Measurements from ENCODE around the gene DPYSL5.
A peak's percentile ranks its signal among the peaks of the same experiment; 100 is the strongest.

DPYSL5 gene

GRCh38 chr2:26957534-26957933 lies 109.6 kb downstream of the DPYSL5 start:
- ATAC-seq (replicated peaks; ENCODE audit: extremely low read depth, poor library complexity, severe bottlenecking) = no peak
- no peaks in the 10 kb centered on the region for H3K36me3 Mint-ChIP-seq (ENCODE audit: insufficient read depth)
- H3K4me1 Mint-ChIP-seq = no peaks in the 10 kb centered on the region
- H3K27ac Mint-ChIP-seq (ENCODE audit: low read depth) = no peak overlapping the region
- no peak for DNase-seq (ENCODE audit: low spot score in 2 of 2)
- no peaks in the 10 kb centered on the region for H3K9me3 Mint-ChIP-seq
- no peak overlapping the region for H3K4me3 Mint-ChIP-seq
- peaks cover 78% of the 10 kb centered on the region for H3K27me3 Mint-ChIP-seq

- Mint-ChIP-seq H3K4me1 (no peaks in the 10 kb centered on the region), H3K9me3 (no peaks in the 10 kb centered on the region), H3K27me3 (peaks cover 78% of the 10 kb centered on the region), H3K27ac (ENCODE audit: low read depth) (no peak overlapping the region), H3K36me3 (ENCODE audit: insufficient read depth) (no peaks in the 10 kb centered on the region), H3K4me3 (no peak overlapping the region)
- DNase-seq (ENCODE audit: low spot score in 2 of 2) (no peak), ATAC-seq (replicated peaks; ENCODE audit: extremely low read depth, poor library complexity, severe bottlenecking) (no peak)
These were observed 111.4 kb downstream of the DPYSL5 start for GRCh38 chr2:26959331-26959730.

DNA sequence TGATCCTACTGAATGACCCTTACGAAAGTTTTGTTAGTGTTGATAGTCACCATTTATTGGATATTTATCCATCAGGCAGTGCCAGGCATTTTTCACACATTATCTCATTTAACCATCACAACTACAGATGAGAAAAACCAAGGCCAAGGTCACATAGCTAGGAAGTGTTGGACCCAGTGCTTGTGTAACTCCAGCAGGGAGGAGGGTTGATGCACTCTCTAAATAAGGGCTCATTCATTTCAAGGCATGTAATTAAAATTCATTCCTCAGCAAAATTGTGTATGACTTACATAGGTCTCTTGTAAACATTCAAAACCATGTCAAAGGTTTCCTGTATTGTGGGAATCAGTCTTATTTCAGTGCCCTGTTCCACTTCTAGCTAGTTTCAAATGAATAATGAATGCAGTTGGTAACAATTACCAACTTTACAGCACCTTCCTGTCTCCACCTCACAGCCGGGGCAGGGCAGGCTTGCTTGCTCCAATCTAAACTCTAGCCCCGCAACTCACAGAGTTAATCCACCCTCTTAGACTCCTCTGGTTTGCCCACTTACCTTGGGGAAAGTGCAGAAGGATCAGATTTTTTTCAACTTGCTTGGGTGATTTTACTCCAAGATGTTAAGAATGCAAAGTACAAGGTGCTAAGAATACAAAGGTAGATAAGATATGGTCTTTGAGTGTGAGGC lies 116.7 kb downstream of the DPYSL5 start:
- no peak overlapping the region for H3K27ac Mint-ChIP-seq (ENCODE audit: low read depth)

GRCh38 chr2:26968001-26968400 lies 120.1 kb downstream of the DPYSL5 start:
- Mint-ChIP-seq H3K4me3 (no peak overlapping the region), H3K36me3 (ENCODE audit: insufficient read depth) (peaks cover 6% of the 10 kb centered on the region), H3K4me1 (peaks cover 23% of the 10 kb centered on the region), H3K27ac (ENCODE audit: low read depth) (no peak overlapping the region), H3K27me3 (peaks cover 39% of the 10 kb centered on the region), H3K9me3 (no peaks in the 10 kb centered on the region)
- no peak for DNase-seq (ENCODE audit: low spot score in 2 of 2)
- ATAC-seq (replicated peaks; ENCODE audit: extremely low read depth, poor library complexity, severe bottlenecking) = no peak

More for the DNA sequence above, 116.7 kb downstream of the DPYSL5 start:
- ATAC-seq (replicated peaks; ENCODE audit: extremely low read depth, poor library complexity, severe bottlenecking) = no peak
- peaks cover 56% of the 10 kb centered on the region for H3K27me3 Mint-ChIP-seq
- H3K9me3 Mint-ChIP-seq = no peaks in the 10 kb centered on the region
- no peak overlapping the region for H3K4me3 Mint-ChIP-seq
- H3K4me1 Mint-ChIP-seq = peaks cover 6% of the 10 kb centered on the region
- DNase-seq (ENCODE audit: low spot score in 2 of 2) = no peak
- H3K36me3 Mint-ChIP-seq (ENCODE audit: insufficient read depth) = peaks cover 4% of the 10 kb centered on the region

DNA sequence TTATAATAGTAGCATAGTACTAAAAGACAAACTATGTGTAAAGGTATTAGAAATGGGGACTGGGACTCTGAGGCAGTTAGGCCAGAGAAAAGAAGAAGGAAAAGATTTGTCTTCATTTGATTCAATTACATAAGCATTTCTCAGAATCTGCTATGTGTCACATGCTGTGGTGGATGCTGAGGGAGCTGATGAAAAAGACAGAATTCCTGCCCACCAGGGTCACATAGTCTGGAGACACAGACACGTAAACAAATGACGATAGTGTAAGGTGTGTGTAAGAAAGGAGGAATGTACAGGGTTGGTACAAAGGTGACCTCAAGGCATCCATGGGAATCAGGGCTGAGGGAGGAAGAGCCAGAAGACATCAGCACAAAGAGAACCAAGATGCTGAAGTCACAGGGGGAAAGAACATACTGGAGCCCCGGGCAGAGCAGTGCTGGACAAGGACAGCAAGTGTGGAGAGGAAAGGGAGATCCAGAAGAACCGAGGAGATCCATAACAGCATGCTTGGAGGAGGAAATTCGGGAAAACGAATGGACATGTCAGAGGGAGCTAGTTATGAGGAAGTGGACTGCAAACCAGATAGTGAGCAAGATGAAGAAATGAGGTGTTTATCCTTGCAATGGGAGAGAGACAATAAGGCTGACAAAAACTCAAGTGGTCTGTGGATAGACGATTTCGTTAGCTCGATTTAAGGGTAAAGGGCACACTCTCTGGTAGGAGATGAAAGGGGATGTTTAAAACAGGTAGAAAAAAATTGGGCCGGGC lies 121.3 kb downstream of the DPYSL5 start:
- H3K27ac Mint-ChIP-seq (ENCODE audit: low read depth) = peak overlapping the region; percentile 23
- peaks cover 6% of the 10 kb centered on the region for H3K36me3 Mint-ChIP-seq (ENCODE audit: insufficient read depth)
- peaks cover 33% of the 10 kb centered on the region for H3K27me3 Mint-ChIP-seq
- DNase-seq (ENCODE audit: low spot score in 2 of 2) (no peak), ATAC-seq (replicated peaks; ENCODE audit: extremely low read depth, poor library complexity, severe bottlenecking) (no peak)
- no peaks in the 10 kb centered on the region for H3K9me3 Mint-ChIP-seq
- H3K4me1 Mint-ChIP-seq = peaks cover 23% of the 10 kb centered on the region
- peak overlapping the region; percentile 66 for H3K4me3 Mint-ChIP-seq

DNA sequence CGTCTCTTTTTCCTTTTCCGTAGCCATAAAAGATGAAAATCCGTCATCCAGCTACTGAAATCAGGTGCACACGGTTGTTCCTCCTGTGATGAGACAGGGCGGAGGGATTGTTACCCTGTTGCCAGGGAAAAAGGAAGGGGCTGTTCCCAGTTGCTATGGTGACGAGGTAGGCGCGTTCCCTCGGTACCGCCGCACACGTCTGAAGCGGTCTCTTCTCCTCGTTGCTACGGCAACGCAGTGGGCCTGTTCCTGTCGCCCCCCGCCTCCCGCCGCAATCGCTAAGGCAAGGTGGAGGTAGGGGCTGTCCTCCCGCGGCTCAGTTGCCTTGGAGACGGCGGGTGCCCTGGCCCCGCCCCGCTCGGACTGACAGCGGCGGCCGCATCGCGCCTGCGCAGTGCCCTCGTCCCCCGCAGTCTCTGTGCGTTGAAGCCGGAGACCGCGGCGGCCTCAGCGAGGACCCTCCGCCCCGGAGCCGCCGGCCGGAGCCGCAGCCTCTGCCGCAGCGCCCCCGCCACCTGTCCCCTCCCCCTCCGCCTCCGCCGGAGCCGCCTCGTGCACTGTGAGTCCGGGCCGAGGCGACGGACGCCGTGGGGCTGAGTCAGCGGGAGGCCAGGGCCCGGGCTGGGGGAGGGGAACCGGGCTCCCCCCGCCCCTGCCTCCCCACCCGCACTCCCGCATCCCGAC lies 122.5 kb downstream of the DPYSL5 start, which contains the start of gene MAPRE3:
TSS of gene MAPRE3 (plus strand) at position 394 of the 684 bp plus-strand sequence. CDS start 51,582 bp downstream, outside the sequence.
- peaks cover 23% of the 10 kb centered on the region for H3K4me1 Mint-ChIP-seq
- DNase-seq (ENCODE audit: low spot score in 2 of 2) = peak; percentile 70 to 75
- H3K27ac Mint-ChIP-seq (ENCODE audit: low read depth) = peak within 1 kb of the TSS; percentile 27
- no peaks in the 10 kb centered on the region for H3K9me3 Mint-ChIP-seq
- peaks cover 6% of the 10 kb centered on the region for H3K36me3 Mint-ChIP-seq (ENCODE audit: insufficient read depth)
- H3K27me3 Mint-ChIP-seq = peaks cover 22% of the 10 kb centered on the region
- H3K4me3 Mint-ChIP-seq = peak within 1 kb of the TSS; percentile 66
- peak; percentile 86 for ATAC-seq (replicated peaks; ENCODE audit: extremely low read depth, poor library complexity, severe bottlenecking)

DNA sequence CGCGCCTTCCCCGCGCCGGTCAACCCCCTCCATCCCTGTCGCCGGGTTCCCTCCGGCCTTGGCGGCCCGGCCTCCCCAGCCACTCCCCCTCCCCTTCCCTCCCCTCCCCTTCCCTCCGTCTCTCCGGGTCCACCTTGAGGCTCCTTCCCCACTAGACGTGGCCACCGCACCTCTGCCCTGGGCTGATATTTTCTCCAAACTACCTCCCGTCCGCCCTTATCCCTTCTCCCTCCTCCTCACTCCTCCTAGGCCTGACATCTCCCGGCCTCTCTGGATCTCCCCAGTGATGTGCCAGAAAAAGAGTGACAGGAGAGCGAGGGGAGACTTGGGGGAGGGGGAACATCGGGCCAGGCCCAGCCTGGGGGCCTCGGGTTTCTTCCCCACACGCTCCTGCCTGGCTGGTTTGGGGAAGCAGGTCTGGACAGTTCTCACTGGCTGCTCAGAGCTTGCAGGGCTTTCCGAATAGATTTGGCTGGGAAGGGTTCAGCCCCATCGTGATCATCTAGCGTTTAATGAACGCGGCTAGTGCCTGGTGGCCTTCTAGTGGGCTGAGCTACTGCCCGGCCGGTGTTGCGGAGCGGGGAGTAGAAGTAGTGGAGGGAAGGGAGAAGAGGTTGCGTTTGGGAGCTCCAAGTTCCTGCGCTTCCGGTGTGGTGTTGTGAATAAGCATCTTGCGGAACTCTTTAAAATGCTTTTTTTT lies 123.1 kb downstream of the DPYSL5 start:
- peaks cover 6% of the 10 kb centered on the region for H3K36me3 Mint-ChIP-seq (ENCODE audit: insufficient read depth)
- H3K4me3 Mint-ChIP-seq = peak overlapping the region; percentile 66
- H3K27ac Mint-ChIP-seq (ENCODE audit: low read depth) = peak overlapping the region; percentile 27
- H3K27me3 Mint-ChIP-seq = peaks cover 20% of the 10 kb centered on the region
- H3K4me1 Mint-ChIP-seq = peaks cover 23% of the 10 kb centered on the region
- ATAC-seq (replicated peaks; ENCODE audit: extremely low read depth, poor library complexity, severe bottlenecking) (peak; percentile 12), DNase-seq (ENCODE audit: low spot score in 2 of 2) (no peak)
- H3K9me3 Mint-ChIP-seq = no peaks in the 10 kb centered on the region

- no peak for DNase-seq (ENCODE audit: low spot score in 2 of 2)
- Mint-ChIP-seq H3K9me3 (no peaks in the 10 kb centered on the region), H3K4me1 (peaks cover 23% of the 10 kb centered on the region), H3K27me3 (peaks cover 20% of the 10 kb centered on the region), H3K36me3 (ENCODE audit: insufficient read depth) (peaks cover 6% of the 10 kb centered on the region), H3K27ac (ENCODE audit: low read depth) (no peak overlapping the region), H3K4me3 (peak overlapping the region; percentile 66)
- no peak for ATAC-seq (replicated peaks; ENCODE audit: extremely low read depth, poor library complexity, severe bottlenecking)
These were observed 124.2 kb downstream of the DPYSL5 start for GRCh38 chr2:26971911-26972786.

DNA sequence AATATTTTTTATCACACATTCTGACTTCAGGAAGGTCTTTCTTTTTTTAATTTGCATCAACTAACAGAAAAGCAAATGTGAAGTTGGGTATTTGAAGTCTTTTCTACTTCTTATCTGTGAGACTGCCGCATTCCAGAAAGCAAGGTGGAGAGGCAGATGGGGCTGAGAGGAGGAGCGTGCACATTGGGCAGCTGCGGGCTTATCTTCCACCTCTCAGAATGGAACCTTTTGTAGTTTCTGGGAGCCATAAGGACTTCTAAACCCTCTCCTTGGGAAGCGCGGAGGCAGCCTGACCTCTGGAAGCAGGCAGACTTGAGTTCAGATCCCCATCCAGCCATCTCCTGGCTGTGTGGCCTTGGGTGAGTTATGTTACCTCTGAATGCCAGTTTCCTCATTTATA lies 126.4 kb downstream of the DPYSL5 start:
- DNase-seq (ENCODE audit: low spot score in 2 of 2) = no peak
- peaks cover 8% of the 10 kb centered on the region for H3K27me3 Mint-ChIP-seq
- H3K36me3 Mint-ChIP-seq (ENCODE audit: insufficient read depth) = peaks cover 4% of the 10 kb centered on the region
- H3K4me1 Mint-ChIP-seq = peaks cover 19% of the 10 kb centered on the region
- no peak for ATAC-seq (replicated peaks; ENCODE audit: extremely low read depth, poor library complexity, severe bottlenecking)
- H3K27ac Mint-ChIP-seq (ENCODE audit: low read depth) = no peak overlapping the region
- H3K4me3 Mint-ChIP-seq = no peak overlapping the region
- no peaks in the 10 kb centered on the region for H3K9me3 Mint-ChIP-seq

GRCh38 chr2:26975102-26975501 lies 127.2 kb downstream of the DPYSL5 start:
- Mint-ChIP-seq H3K27ac (ENCODE audit: low read depth) (no peak overlapping the region), H3K4me3 (no peak overlapping the region), H3K27me3 (peaks cover 11% of the 10 kb centered on the region), H3K36me3 (ENCODE audit: insufficient read depth) (peaks cover 1% of the 10 kb centered on the region), H3K4me1 (peaks cover 12% of the 10 kb centered on the region), H3K9me3 (no peaks in the 10 kb centered on the region)
- ATAC-seq (replicated peaks; ENCODE audit: extremely low read depth, poor library complexity, severe bottlenecking) = no peak
- no peak for DNase-seq (ENCODE audit: low spot score in 2 of 2)

DNA sequence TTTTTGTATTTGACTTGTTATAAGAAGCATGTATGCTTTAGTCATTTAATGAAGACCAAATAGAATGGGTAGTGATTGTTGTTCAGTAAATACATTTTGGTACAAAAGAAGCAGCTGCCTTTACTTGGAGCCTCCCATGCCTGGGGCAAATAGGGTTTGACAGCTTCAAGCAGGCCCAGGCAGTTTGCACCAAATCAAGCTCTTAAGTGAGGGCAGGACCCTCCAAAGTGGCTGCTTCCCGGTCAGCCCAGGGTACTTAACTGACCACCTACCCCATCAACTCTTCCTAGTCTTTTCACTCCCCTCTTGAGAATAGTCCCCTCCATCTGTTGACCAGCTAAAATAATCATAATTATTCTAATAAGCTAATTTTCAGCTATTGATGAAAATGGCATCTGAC lies 127.7 kb downstream of the DPYSL5 start:
- Mint-ChIP-seq H3K4me1 (peaks cover 11% of the 10 kb centered on the region), H3K4me3 (no peak overlapping the region), H3K9me3 (no peaks in the 10 kb centered on the region), H3K36me3 (ENCODE audit: insufficient read depth) (peaks cover 1% of the 10 kb centered on the region), H3K27me3 (peaks cover 11% of the 10 kb centered on the region), H3K27ac (ENCODE audit: low read depth) (no peak overlapping the region)
- DNase-seq (ENCODE audit: low spot score in 2 of 2) (no peak), ATAC-seq (replicated peaks; ENCODE audit: extremely low read depth, poor library complexity, severe bottlenecking) (no peak)
